ENCODE measurements around the gene NELFCD. TPM values are rescaled to one million over a fixed set of nuclear protein-coding genes. Genes with fewer than 3 reads are reported as not detected.

The NELFCD gene
- polyA plus RNA-seq, 1 experiment, result 79.6 TPM

- DNase-seq (ENCODE audit: low read depth), result no peak
- ChIA-PET POLR2A (no interaction called here), CTCF (no interaction called here)
- H3K27me3 ChIP-seq (ENCODE audit: control insufficient read depth, insufficient read depth, low read length), result no peaks in the 10 kb centered on the region
- peaks cover 24% of the 10 kb centered on the region for H3K36me3 ChIP-seq (ENCODE audit: control insufficient read depth, insufficient read depth, low read length)
- TF ChIP-seq CTCF (IDR thresholded peaks at IDR 0.05; ENCODE audit: insufficient read depth, low read depth, low read length), result no peak
- no peak overlapping the region for H3K4me3 ChIP-seq (ENCODE audit: low read depth, low read length)
Observed at GRCh38 chr20:59004493-59004762, 23.4 kb downstream of the NELFCD start.

GRCh38 chr20:59004763-59005522 lies 23.9 kb downstream of the NELFCD start:
- POLR2A ChIA-PET, result no interaction called here
- no peak for DNase-seq (ENCODE audit: low read depth)
- Histone ChIP-seq H3K4me3 (ENCODE audit: low read depth, low read length) (peak overlapping the region; percentile 86; the same call in 1 of the 2 replicates), H3K27me3 (ENCODE audit: control insufficient read depth, insufficient read depth, low read length) (no peaks in the 10 kb centered on the region), H3K36me3 (ENCODE audit: control insufficient read depth, insufficient read depth, low read length) (peaks cover 22% of the 10 kb centered on the region)
- CTCF ChIA-PET, result no interaction called here
- TF ChIP-seq CTCF (IDR thresholded peaks at IDR 0.05; ENCODE audit: insufficient read depth, low read depth, low read length), result no peak

GRCh38 chr20:59005523-59006166 lies 24.6 kb downstream of the NELFCD start:
- POLR2A ChIA-PET, result no interaction called here
- TF ChIP-seq CTCF (IDR thresholded peaks at IDR 0.05; ENCODE audit: insufficient read depth, low read depth, low read length), result no peak

GRCh38 chr20:59006167-59006863 lies 25.3 kb downstream of the NELFCD start:
- H3K36me3 ChIP-seq (ENCODE audit: control insufficient read depth, insufficient read depth, low read length), result peaks cover 16% of the 10 kb centered on the region
- DNase-seq (ENCODE audit: low read depth), result no peak
- ChIA-PET POLR2A (no interaction called here), CTCF (no interaction called here)
- peak overlapping the region; percentile 86 for H3K4me3 ChIP-seq (ENCODE audit: low read depth, low read length)
- no peak for TF ChIP-seq CTCF (IDR thresholded peaks at IDR 0.05; ENCODE audit: insufficient read depth, low read depth, low read length)
- H3K27me3 ChIP-seq (ENCODE audit: control insufficient read depth, insufficient read depth, low read length), result no peaks in the 10 kb centered on the region

More at GRCh38 chr20:59005523-59006166, 24.6 kb downstream of the NELFCD start:
- CTCF ChIA-PET, result no interaction called here
- DNase-seq (ENCODE audit: low read depth), result no peak
- Histone ChIP-seq H3K4me3 (ENCODE audit: low read depth, low read length) (peak overlapping the region; percentile 86), H3K36me3 (ENCODE audit: control insufficient read depth, insufficient read depth, low read length) (peaks cover 20% of the 10 kb centered on the region), H3K27me3 (ENCODE audit: control insufficient read depth, insufficient read depth, low read length) (no peaks in the 10 kb centered on the region)

- ChIA-PET POLR2A (no interaction called here), CTCF (no interaction called here)
- H3K4me3 ChIP-seq (ENCODE audit: low read depth, low read length), result peak within 1 kb of the TSS; percentile 86
- no peaks in the 10 kb centered on the region for H3K27me3 ChIP-seq (ENCODE audit: control insufficient read depth, insufficient read depth, low read length)
- DNase-seq (ENCODE audit: low read depth), result no peak
- TF ChIP-seq CTCF (IDR thresholded peaks at IDR 0.05; ENCODE audit: insufficient read depth, low read depth, low read length), result no peak
- peaks cover 11% of the 10 kb centered on the region for H3K36me3 ChIP-seq (ENCODE audit: control insufficient read depth, insufficient read depth, low read length)
Observed at GRCh38 chr20:59006864-59007664, 26.0 kb downstream of the NELFCD start, which contains the start of gene CTSZ. Gene CTSZ (minus strand): TSS chr20:59007254. CDS start chr20:59007128, 126 bp downstream.

All from BJ (cell line).